DND-41 (cell line): Measurements from ENCODE around the gene TXNDC5.

ENCODE experiments used
- ATAC-seq: fragments of 200-7000 bp; cut with Tn5 transposase; 3 replicates; pipeline ENCODE4 v1.9.1; 2021; ENCODE audit warnings: low read depth; ENCODE audit not compliant: insufficient read depth
- DNase-seq: peaks from one replicate; pipeline ENCODE4 v3.0.0-alpha.2; 2020
- H2AFZ ChIP-seq: 2 replicates; pipeline ENCODE4 v1.6.0; 2012; ENCODE audit warnings: low read depth, low read length
- H3K27ac ChIP-seq: 2 replicates; pipeline ENCODE4 v1.5.1; 2012; ENCODE audit warnings: low read length, inconsistent platforms
- H3K27me3 ChIP-seq: fragments of 200-600 bp; sonication (generic); 2 replicates; pipeline ENCODE4 v1.6.0; 2012; ENCODE audit warnings: low read length, mild to moderate bottlenecking, inconsistent platforms; ENCODE audit not compliant: insufficient read depth, poor library complexity
- H3K36me3 ChIP-seq: 2 replicates; pipeline ENCODE4 v1.5.1; 2012; ENCODE audit warnings: low read length, inconsistent platforms; ENCODE audit not compliant: insufficient read depth
- H3K4me1 ChIP-seq: 2 replicates; pipeline ENCODE4 v1.5.1; 2012; ENCODE audit warnings: mild to moderate bottlenecking, low read length; ENCODE audit not compliant: insufficient read depth
- H3K4me2 ChIP-seq: 2 replicates; pipeline ENCODE4 v1.6.0; 2012; ENCODE audit warnings: mild to moderate bottlenecking, moderate library complexity, low read length, inconsistent platforms; ENCODE audit not compliant: insufficient read depth
- H3K4me3 ChIP-seq, 2 experiments: fragments of 200-600 bp in 1 of 2; shearing (Covaris generic) in 1 of 2; 2 replicates each; pipeline ENCODE4 v1.5.1; 2012 to 2016; ENCODE audit warnings: inconsistent platforms in 2 of 2, low read length in 2 of 2, mild to moderate bottlenecking in 2 of 2, low read depth in 1 of 2, moderate library complexity in 1 of 2
- H3K79me2 ChIP-seq: 2 replicates; pipeline ENCODE4 v1.6.0; 2012; ENCODE audit warnings: low read length, inconsistent platforms; ENCODE audit not compliant: insufficient read depth
- H3K9ac ChIP-seq: 2 replicates; pipeline ENCODE4 v1.6.0; 2012; ENCODE audit warnings: low read depth, mild to moderate bottlenecking, inconsistent platforms, low read length, moderate library complexity
- H3K9me3 ChIP-seq: 2 replicates; pipeline ENCODE4 v1.5.1; 2012; ENCODE audit warnings: low read length, moderate library complexity, mild to moderate bottlenecking, inconsistent platforms; ENCODE audit not compliant: insufficient read depth, severe bottlenecking
- H4K20me1 ChIP-seq: 2 replicates; pipeline ENCODE4 v1.6.0; 2012; ENCODE audit warnings: low read length; ENCODE audit not compliant: insufficient read depth
- CTCF ChIP-seq: IDR thresholded peaks from 2 replicates; pipeline ENCODE4 v1.5.1; 2012; ENCODE audit warnings: borderline replicate concordance, low read length, moderate library complexity, mild to moderate bottlenecking; ENCODE audit not compliant: poor library complexity, severe bottlenecking; ENCODE audit errors: extremely low read depth
- EZH2 ChIP-seq: IDR thresholded peaks from 3 replicates; pipeline ENCODE4 v1.6.1; 2012; ENCODE audit warnings: borderline replicate concordance, low read depth, mild to moderate bottlenecking, moderate library complexity, low read length, inconsistent platforms; ENCODE audit not compliant: severe bottlenecking

TXNDC5 gene

GRCh38 chr6:7938562-7939183, 28.1 kb upstream of the TXNDC5 start:
- TF ChIP-seq EZH2 (no peak), CTCF (no peak)
- Histone ChIP-seq H3K36me3 (no peaks in the 10 kb centered on the region), H3K79me2 (no peaks in the 10 kb centered on the region), H3K4me1 (no peaks in the 10 kb centered on the region), H2AFZ (no peak overlapping the region), H3K9ac (no peak overlapping the region), H3K27ac (no peak overlapping the region), H3K9me3 (no peaks in the 10 kb centered on the region), H3K27me3 (no peaks in the 10 kb centered on the region), H4K20me1 (no peaks in the 10 kb centered on the region), H3K4me3 (no peak overlapping the region), H3K4me2 (no peak overlapping the region)
- ATAC-seq: no peak
- DNase-seq: no peak

GRCh38 chr6:7933794-7934193, 23.2 kb upstream of the TXNDC5 start:
- Histone ChIP-seq H2AFZ (no peak overlapping the region), H3K9ac (no peak overlapping the region), H4K20me1 (no peaks in the 10 kb centered on the region), H3K79me2 (no peaks in the 10 kb centered on the region), H3K36me3 (no peaks in the 10 kb centered on the region), H3K9me3 (no peaks in the 10 kb centered on the region), H3K4me3 (no peak overlapping the region), H3K4me2 (no peak overlapping the region), H3K27ac (no peak overlapping the region), H3K4me1 (no peaks in the 10 kb centered on the region), H3K27me3 (no peaks in the 10 kb centered on the region)
- DNase-seq: no peak
- TF ChIP-seq CTCF (no peak), EZH2 (no peak)
- no peak for ATAC-seq

- Histone ChIP-seq H3K79me2 (no peaks in the 10 kb centered on the region), H2AFZ (no peak overlapping the region)
- TF ChIP-seq CTCF: no peak
- no peak for TF ChIP-seq EZH2
Observed at GRCh38 chr6:7932625-7933024, 22.0 kb upstream of the TXNDC5 start.

GRCh38 chr6:7924867-7925266, 14.3 kb upstream of the TXNDC5 start:
- Histone ChIP-seq H3K27ac (no peak overlapping the region), H3K4me1 (no peaks in the 10 kb centered on the region), H3K36me3 (no peaks in the 10 kb centered on the region), H3K4me2 (no peak overlapping the region), H2AFZ (no peak overlapping the region), H3K9me3 (peaks cover 7% of the 10 kb centered on the region), H3K27me3 (no peaks in the 10 kb centered on the region), H3K79me2 (no peaks in the 10 kb centered on the region), H4K20me1 (no peaks in the 10 kb centered on the region), H3K4me3 (no peak overlapping the region), H3K9ac (no peak overlapping the region)
- TF ChIP-seq EZH2: no peak
- TF ChIP-seq CTCF: no peak
- DNase-seq: no peak
- ATAC-seq: no peak

More at GRCh38 chr6:7932625-7933024, 22.0 kb upstream of the TXNDC5 start:
- H3K27ac ChIP-seq: no peak overlapping the region
- no peaks in the 10 kb centered on the region for H3K9me3 ChIP-seq
- no peaks in the 10 kb centered on the region for H3K27me3 ChIP-seq
- no peak overlapping the region for H3K4me3 ChIP-seq
- H4K20me1 ChIP-seq: no peaks in the 10 kb centered on the region
- ATAC-seq (no peak), DNase-seq (no peak)
- no peaks in the 10 kb centered on the region for H3K4me1 ChIP-seq
- H3K36me3 ChIP-seq: no peaks in the 10 kb centered on the region
- no peak overlapping the region for H3K9ac ChIP-seq
- H3K4me2 ChIP-seq: no peak overlapping the region
